K562 (cell line): Measurements from ENCODE around the gene PHF11. TPM values are rescaled to one million over a fixed set of nuclear protein-coding genes. Genes with fewer than 3 reads are reported as not detected.

Source experiments
- ATAC-seq: fragments of 200-7000 bp; cut with Tn5 transposase; 3 replicates; pipeline ENCODE4 v1.9.1; 2020; ENCODE audit warnings: moderate library complexity
- BruUV-seq: library from RNA; stranded (reverse); fragments of 400-500 nt; replicated peaks from 2 replicates; lab custom pipeline; 2021; lab: Mats Ljungman, UMichigan
- CTCF ChIA-PET: fragments of 300-600 bp; formaldehyde crosslinking; extraction: SDS; loops from one replicate; lab custom pipeline; 2021; ENCODE audit warnings: low intra/inter-chr PET ratio; lab: Yijun Ruan, JAX
- POLR2A ChIA-PET: fragments of 300-600, 350-650 bp; sonication (Branson Sonifier 250); formaldehyde crosslinking; extraction: SDS; loops from one replicate; lab custom pipeline; 2021; ENCODE audit warnings: antibody characterized with exemption, inconsistent platforms; lab: Yijun Ruan, JAX
- DNase-seq, 4 experiments: peaks; one replicate each; pipeline versions ENCODE4 v3.0.0 to v3.0.0-alpha.2; 2011 to 2018; ENCODE audit warnings: low spot score in 3 of 4, mixed read lengths in 3 of 4; ENCODE audit errors: extremely low read depth in 1 of 4
- FAIRE-seq: peaks from 2 replicates; lab custom pipeline; 2011; peaks lifted over from hg19 to GRCh38; lab: Jason Lieb, UNC
- H2AFZ ChIP-seq: 2 replicates; pipeline ENCODE4 v1.6.0; 2011; ENCODE audit warnings: low read depth, low read length, control low read depth, inconsistent platforms
- H3K27ac ChIP-seq: fragments of 200-600 bp; 3 replicates; pipeline ENCODE4 v1.8.0; 2011; ENCODE audit warnings: low read depth, mild to moderate bottlenecking, control low read depth, inconsistent platforms, low read length, moderate library complexity, mixed read lengths; ENCODE audit errors: extremely low read depth
- H3K27me3 ChIP-seq, 2 experiments: fragments of 300-600 bp in 1 of 2; 2 replicates in 1 of 2; 3 replicates in 1 of 2; pipeline versions ENCODE4 v1.6.0 to v1.8.0; 2011; ENCODE audit warnings: inconsistent platforms in 2 of 2, low read length in 2 of 2, mild to moderate bottlenecking in 1 of 2, mixed read lengths in 1 of 2, moderate library complexity in 1 of 2; ENCODE audit not compliant: control insufficient read depth in 2 of 2, insufficient read depth in 2 of 2
- H3K36me3 ChIP-seq: fragments of 300-600 bp; 3 replicates; pipeline ENCODE4 v1.8.0; 2011; ENCODE audit warnings: mild to moderate bottlenecking, low read length, inconsistent platforms; ENCODE audit not compliant: control insufficient read depth, insufficient read depth
- H3K4me1 ChIP-seq, 2 experiments: fragments of 200-600 bp in 1 of 2; replicated peaks in 1 of 2; 2 replicates in 1 of 2; 3 replicates in 1 of 2; pipeline versions ENCODE4 v1.5.1 to v1.8.0; 2011; ENCODE audit warnings: inconsistent platforms in 2 of 2, low read length in 2 of 2, mild to moderate bottlenecking in 1 of 2, mixed read lengths in 1 of 2, moderate library complexity in 1 of 2; ENCODE audit not compliant: control insufficient read depth in 2 of 2, insufficient read depth in 2 of 2
- H3K4me2 ChIP-seq: 2 replicates; pipeline ENCODE4 v1.6.1; 2011; ENCODE audit warnings: low read length, control low read depth, inconsistent platforms, mixed read lengths; ENCODE audit not compliant: insufficient read depth
- H3K4me3 ChIP-seq: fragments of 200-600 bp; sonication (generic), shearing (Covaris generic); 2 replicates; pipeline ENCODE4 v1.5.1; 2016; ENCODE audit warnings: control low read depth, inconsistent platforms
- H3K79me2 ChIP-seq: fragments of 200-600 bp; 3 replicates; pipeline ENCODE4 v1.8.0; 2011; ENCODE audit warnings: low read length, inconsistent platforms; ENCODE audit not compliant: control insufficient read depth, insufficient read depth
- H3K9ac ChIP-seq, 2 experiments: 2 replicates each; pipeline versions ENCODE4 v1.6.0 to v1.6.1; 2011; ENCODE audit warnings: low read depth in 2 of 2, low read length in 2 of 2, control low read depth in 1 of 2, inconsistent platforms in 1 of 2, mild to moderate bottlenecking in 1 of 2, mixed read lengths in 1 of 2; ENCODE audit not compliant: insufficient read depth in 1 of 2
- H3K9me1 ChIP-seq: one replicate; pipeline ENCODE4 v1.6.0; 2011; ENCODE audit warnings: inconsistent platforms, mild to moderate bottlenecking, low read length, moderate library complexity; ENCODE audit not compliant: control insufficient read depth, insufficient read depth
- H3K9me3 ChIP-seq: replicated peaks from 2 replicates; pipeline ENCODE4 v1.5.1; 2011; ENCODE audit warnings: low read depth, low read length, inconsistent platforms; ENCODE audit not compliant: control insufficient read depth, insufficient read depth
- H4K20me1 ChIP-seq: replicated peaks from 2 replicates; pipeline ENCODE4 v1.6.1; 2011; ENCODE audit warnings: low read length, inconsistent platforms, mixed read lengths; ENCODE audit not compliant: control insufficient read depth, insufficient read depth
- ADNP ChIP-seq: fragments of 200-800 bp; sonication (Bioruptor generic); IDR thresholded peaks from 2 replicates; pipeline ENCODE4 v1.6.1; 2016; ENCODE audit warnings: missing genetic modification characterization, missing compliant biosample characterization
- CHD7 ChIP-seq: fragments of 200-600 bp; sonication (generic); IDR thresholded peaks from one replicate; pipeline ENCODE4 v1.6.1; 2012; ENCODE audit warnings: mild to moderate bottlenecking, low read depth, low read length, inconsistent platforms
- DLX4 ChIP-seq: fragments of 250-450 bp; sonication (Bioruptor Pico); IDR thresholded peaks from 2 replicates; pipeline ENCODE4 v1.6.1; 2021; ENCODE audit warnings: mild to moderate bottlenecking
- FOSL1 ChIP-seq: fragments of 200-800 bp; sonication (Bioruptor generic); conservative IDR thresholded peaks from 2 replicates; pipeline ENCODE4 v1.6.1; 2016; ENCODE audit warnings: missing genetic modification characterization, missing compliant biosample characterization
- HOMEZ ChIP-seq: fragments of 250-450 bp; sonication (Bioruptor Pico); IDR thresholded peaks from 2 replicates; pipeline ENCODE4 v1.4.0; 2020; ENCODE audit warnings: mild to moderate bottlenecking, moderate library complexity
- RBM22 ChIP-seq: fragments of 200-400 bp; formaldehyde crosslinking; IDR thresholded peaks from 2 replicates; pipeline ENCODE4 v1.6.1; 2018; ENCODE audit warnings: low read length, low read depth; ENCODE audit not compliant: poor library complexity, severe bottlenecking
- SNRNP70 ChIP-seq: fragments of 200-400 bp; formaldehyde crosslinking; optimal IDR thresholded peaks from 2 replicates; pipeline ENCODE3; 2017; ENCODE audit warnings: low read depth, low read length
- WGBS: fragments of 100-300 bp; shearing (Covaris generic); methylation state at CpG from one replicate; pipeline ENCODE4 v1.1.6; 2016; ENCODE audit warnings: low coverage, mixed read lengths; ENCODE audit not compliant: insufficient coverage; ENCODE audit errors: missing lambda C conversion rate; 5-methylcytosine and 5-hydroxymethylcytosine counted together
- in situ Hi-C: fragments of 300-500 bp; cut with MboI; formaldehyde crosslinking; loops from 4 replicates; pipeline ENCODE4 v1.15.0; 2018; ENCODE audit warnings: inconsistent platforms, mixed read lengths
- intact Hi-C: fragments of 100-400 bp; cut with micrococcal nuclease; formaldehyde crosslinking; loops from 2 replicates; pipeline ENCODE4 v1.14.2; 2022
- polyA plus RNA-seq, 8 experiments: library from polyadenylated mRNA; depleted of rRNA in 4 of 8; stranded (reverse) in 5 of 8; unstranded in 3 of 8; fragments of >200 nt; fragmentation: Nextera tagmentation in 2 of 8; fragmentation: Illumina TruSeq in 1 of 8; extraction: Ambion mirVana in 2 of 8; extraction: Trizol in 1 of 8; gene quantifications; 2 replicates each; pipeline versions ENCODE4 v1.2.1 to v1.2.3, GENCODE V29; 2011 to 2014; ENCODE audit warnings: inconsistent platforms in 1 of 8, missing spikeins in 1 of 8
- total RNA-seq, 7 experiments: library from RNA; depleted of rRNA in 6 of 7; stranded (reverse); fragments of >200 nt in 6 of 7; fragmentation: Illumina TruSeq in 2 of 7; extraction: Trizol in 2 of 7; gene quantifications; 2 replicates each; pipeline versions ENCODE4 v1.2.1 to v1.2.3, GENCODE V29; 2011 to 2021; ENCODE audit warnings: low replicate concordance in 1 of 7

Gene PHF11
- total and polyA plus RNA-seq, 9 of the 15 experiments (the other 6 are each of a cell fraction or from before 2014, with no cell fraction given) = 1.9 to 7.0 (median 5.3) TPM

GRCh38 chr13:49472186-49472585 is 23.6 kb upstream of the PHF11 start:
- Histone ChIP-seq H3K9me1 (no peaks in the 10 kb centered on the region), H3K4me1 (no peaks in the 10 kb centered on the region), H3K36me3 (peaks cover 28% of the 10 kb centered on the region; the same call in 1 of the 3 replicates), H4K20me1 (no peaks in the 10 kb centered on the region), H2AFZ (no peak overlapping the region), H3K9me3 (no peaks in the 10 kb centered on the region), H3K4me2 (no peak overlapping the region), H3K4me3 (no peak overlapping the region), H3K9ac (no peak overlapping the region), H3K27ac (no peak overlapping the region), H3K27me3 (no peaks in the 10 kb centered on the region), H3K79me2 (no peaks in the 10 kb centered on the region)
- intact Hi-C loops (no loop called here), in situ Hi-C loops (no loop called here)
- DNase-seq (no peak), FAIRE-seq (no peak), ATAC-seq (no peak)
- CTCF ChIA-PET = no interaction called here
- POLR2A ChIA-PET = no interaction called here
- 67% methylated on average over 1 of the region's 1 CpG for WGBS
- BruUV-seq = no TSS peak
- TF ChIP-seq FOSL1 (tag) (no peak), CHD7 (no peak), SNRNP70 (no peak), ADNP (tag) (no peak), HOMEZ (CRISPR knock-in tag) (no peak), RBM22 (no peak), DLX4 (no peak)
